Smooth muscle cell (in vitro differentiated cells): ENCODE measurements around the gene PRPF8. TPM values are rescaled to one million over a fixed set of nuclear protein-coding genes. Genes with fewer than 3 reads are reported as not detected.
A peak's percentile ranks its signal among the peaks of the same experiment; 100 is the strongest.

Experiments used
- DNase-seq: peaks from one replicate; lab custom pipeline; 2025; ENCODE audit not compliant: unreplicated experiment; lab: John Stamatoyannopoulos, UW
- H2AFZ ChIP-seq: fragments of 200-600 bp; sonication (generic); 2 replicates; pipeline ENCODE4 v1.6.0; 2016; ENCODE audit warnings: antibody characterized with exemption, low read depth, mild to moderate bottlenecking
- H3F3A ChIP-seq: fragments of 200-600 bp; sonication (generic); 2 replicates; pipeline ENCODE4 v1.6.0; 2017; ENCODE audit warnings: antibody characterized with exemption, low read depth
- H3K27ac ChIP-seq: fragments of 200-600 bp; sonication (generic); 2 replicates; pipeline ENCODE4 v1.5.1; 2016; ENCODE audit warnings: low read depth, mild to moderate bottlenecking
- H3K27me3 ChIP-seq: fragments of 200-600 bp; sonication (generic); 2 replicates; pipeline ENCODE4 v1.6.1; 2016; ENCODE audit warnings: low read depth, mild to moderate bottlenecking
- H3K36me3 ChIP-seq: fragments of 200-600 bp; sonication (generic); 2 replicates; pipeline ENCODE4 v1.5.1; 2016; ENCODE audit warnings: low read depth
- H3K4me1 ChIP-seq: fragments of 200-600 bp; sonication (generic); 2 replicates; pipeline ENCODE4 v1.5.1; 2016; ENCODE audit warnings: low read depth
- H3K4me2 ChIP-seq: fragments of 200-600 bp; sonication (generic); 2 replicates; pipeline ENCODE4 v1.6.0; 2016; ENCODE audit warnings: mild to moderate bottlenecking
- H3K4me3 ChIP-seq: fragments of 200-600 bp; sonication (generic); 2 replicates; pipeline ENCODE4 v1.5.1; 2016; ENCODE audit warnings: mild to moderate bottlenecking
- H3K79me2 ChIP-seq: fragments of 200-600 bp; sonication (generic); 2 replicates; pipeline ENCODE4 v1.6.0; 2016; ENCODE audit warnings: low read depth, mild to moderate bottlenecking
- H3K9ac ChIP-seq: fragments of 200-600 bp; sonication (generic); 2 replicates; pipeline ENCODE4 v1.6.0; 2016; ENCODE audit warnings: low read depth
- H3K9me3 ChIP-seq: fragments of 200-600 bp; sonication (generic); replicated peaks from 2 replicates; pipeline ENCODE4 v1.5.1; 2016; ENCODE audit warnings: low read depth
- H4K20me1 ChIP-seq: fragments of 200-600 bp; sonication (generic); 2 replicates; pipeline ENCODE4 v1.6.0; 2016; ENCODE audit warnings: low read depth
- WGBS: methylation state at CpG from one replicate; pipeline ENCODE4 v1.1.7; 2016; ENCODE audit warnings: low lambda C conversion rate; 5-methylcytosine and 5-hydroxymethylcytosine counted together
- microRNA counts: library from miRNA; unstranded; fragments of <30 nt; microRNA quantifications from one replicate; lab custom pipeline; 2016
- polyA plus RNA-seq: library from polyadenylated mRNA; unstranded; fragments of >200 nt; fragmentation: Nextera tagmentation; extraction: Ambion mirVana; gene quantifications from 2 replicates; pipeline ENCODE4 v1.2.1, GENCODE V29; 2016
- small RNA-seq: library from RNA; depleted of rRNA; stranded (forward); fragments of <200 nt; gene quantifications from one replicate; pipeline ENCODE3, GENCODE V24; 2014
- total RNA-seq: library from RNA; depleted of rRNA; stranded (reverse); fragments of >200 nt; gene quantifications from 2 replicates; pipeline ENCODE4 v1.2.3, GENCODE V29; 2014
- TF ChIP-seq, protein P1 (sequence below): fragments of 200-600 bp; sonication (generic); IDR thresholded peaks from 2 replicates; pipeline ENCODE4 v1.5.1; 2017; ENCODE audit warnings: borderline replicate concordance, mild to moderate bottlenecking, antibody characterized with exemption; ENCODE audit not compliant: insufficient read depth, poor library complexity, severe bottlenecking

PRPF8 gene
- total and polyA plus RNA-seq, 2 experiments from 2014 or later, result 99.7 to 129 TPM

DNA sequence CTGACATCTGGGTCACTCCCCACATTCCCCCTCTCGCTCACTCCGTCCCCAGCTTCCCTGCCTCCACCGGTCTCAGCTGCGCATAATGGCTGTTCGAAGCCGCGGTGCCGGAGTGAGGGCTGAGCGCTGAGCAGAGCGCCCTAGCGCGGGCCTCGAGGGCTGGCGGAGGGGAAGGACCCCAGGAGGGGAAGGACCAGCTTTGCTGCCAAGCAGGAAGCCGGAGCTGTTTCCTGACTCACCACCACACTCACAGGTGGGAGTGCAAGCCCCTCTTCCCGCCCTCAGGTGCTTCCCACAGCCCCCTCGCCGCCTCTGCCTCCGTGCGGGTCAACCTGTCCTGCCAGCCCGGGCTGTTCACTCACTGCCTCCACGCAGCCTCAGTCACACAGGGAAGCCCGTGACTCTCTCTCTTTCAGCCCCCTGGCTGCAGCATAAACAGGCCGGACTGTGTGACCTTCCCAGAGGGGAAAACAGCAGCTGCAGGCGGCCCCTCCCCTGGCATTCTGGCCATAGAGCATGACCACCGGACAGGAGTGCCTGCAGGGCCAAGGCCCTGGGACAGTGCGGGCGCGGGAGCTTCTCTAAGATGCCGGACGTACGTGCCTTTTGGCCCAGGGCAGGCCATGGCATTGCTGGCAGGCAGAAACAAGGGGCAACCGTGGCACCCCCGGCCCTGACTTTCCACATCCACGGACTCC lies 79.7 kb downstream of the PRPF8 start:
- no peak for DNase-seq
- Histone ChIP-seq H3F3A (peaks cover 9% of the 10 kb centered on the region), H3K9ac (no peak overlapping the region), H2AFZ (no peak overlapping the region), H3K27me3 (no peaks in the 10 kb centered on the region), H3K27ac (no peak overlapping the region), H4K20me1 (no peaks in the 10 kb centered on the region), H3K9me3 (no peaks in the 10 kb centered on the region), H3K79me2 (no peaks in the 10 kb centered on the region), H3K4me1 (no peaks in the 10 kb centered on the region), H3K4me2 (no peak overlapping the region), H3K36me3 (no peaks in the 10 kb centered on the region), H3K4me3 (no peak overlapping the region)
- TF ChIP-seq, protein P1, sequence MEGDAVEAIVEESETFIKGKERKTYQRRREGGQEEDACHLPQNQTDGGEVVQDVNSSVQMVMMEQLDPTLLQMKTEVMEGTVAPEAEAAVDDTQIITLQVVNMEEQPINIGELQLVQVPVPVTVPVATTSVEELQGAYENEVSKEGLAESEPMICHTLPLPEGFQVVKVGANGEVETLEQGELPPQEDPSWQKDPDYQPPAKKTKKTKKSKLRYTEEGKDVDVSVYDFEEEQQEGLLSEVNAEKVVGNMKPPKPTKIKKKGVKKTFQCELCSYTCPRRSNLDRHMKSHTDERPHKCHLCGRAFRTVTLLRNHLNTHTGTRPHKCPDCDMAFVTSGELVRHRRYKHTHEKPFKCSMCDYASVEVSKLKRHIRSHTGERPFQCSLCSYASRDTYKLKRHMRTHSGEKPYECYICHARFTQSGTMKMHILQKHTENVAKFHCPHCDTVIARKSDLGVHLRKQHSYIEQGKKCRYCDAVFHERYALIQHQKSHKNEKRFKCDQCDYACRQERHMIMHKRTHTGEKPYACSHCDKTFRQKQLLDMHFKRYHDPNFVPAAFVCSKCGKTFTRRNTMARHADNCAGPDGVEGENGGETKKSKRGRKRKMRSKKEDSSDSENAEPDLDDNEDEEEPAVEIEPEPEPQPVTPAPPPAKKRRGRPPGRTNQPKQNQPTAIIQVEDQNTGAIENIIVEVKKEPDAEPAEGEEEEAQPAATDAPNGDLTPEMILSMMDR, result no peak
- WGBS, result 74% methylated on average over 31 of the region's 35 CpGs

DNA sequence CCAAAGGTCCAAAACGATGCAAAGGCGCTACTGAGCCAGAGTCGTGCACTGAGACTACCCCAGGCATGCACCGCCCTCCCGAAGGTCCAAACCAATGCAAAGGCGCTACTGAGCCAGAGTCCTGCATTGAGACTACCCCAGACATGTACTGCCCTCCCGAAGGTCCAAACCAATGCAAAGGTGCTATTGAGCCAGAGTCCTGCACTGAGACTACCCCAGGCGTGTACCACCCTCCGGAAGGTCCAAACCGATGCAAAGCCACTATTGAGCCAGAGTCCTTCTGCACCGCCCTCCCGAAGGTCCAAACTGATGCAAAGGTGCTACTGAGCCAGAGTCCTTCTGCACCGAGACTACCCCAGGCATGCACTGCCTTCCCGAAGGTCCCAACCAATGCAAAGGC lies 83.1 kb downstream of the PRPF8 start:
- Histone ChIP-seq H3K9ac (no peak overlapping the region), H3K4me2 (no peak overlapping the region), H3K9me3 (no peaks in the 10 kb centered on the region), H3F3A (no peaks in the 10 kb centered on the region), H3K4me3 (no peak overlapping the region), H3K4me1 (no peaks in the 10 kb centered on the region), H4K20me1 (no peaks in the 10 kb centered on the region), H3K27me3 (no peaks in the 10 kb centered on the region), H3K27ac (no peak overlapping the region), H3K79me2 (no peaks in the 10 kb centered on the region), H3K36me3 (no peaks in the 10 kb centered on the region), H2AFZ (no peak overlapping the region)
- TF ChIP-seq, protein P1, result no peak
- DNase-seq, result no peak
- 97% methylated on average over 14 of the region's 14 CpGs for WGBS

MicroRNA genes within 50 kb of the gene (microRNA counts, 767-probe panel; counts per million panel counts)
- microRNA hsa-miR-22-3p (lab: Ali Mortazavi, UCI), result 8,704 counts per million, percentile 64 among the panel's probes with 10 or more counts

Small RNAs within 50 kb of the gene (small RNA-seq; reads per million reads assigned to genes)
- gene RN7SL105P, result not detected

Other genes with a start within 250 kb of the PRPF8 start
- 49.7 and 64.5 TPM in 2 replicates for gene CRK, start 228.6 kb downstream of the PRPF8 start, total RNA-seq
- 56.8 and 69.4 TPM in 2 replicates for gene CRK, start 228.6 kb downstream of the PRPF8 start, polyA plus RNA-seq
- gene MYO1C, start 192.2 kb downstream of the PRPF8 start, total RNA-seq, result 61.8 and 80.4 TPM in 2 replicates
- 81.5 and 99.9 TPM in 2 replicates for gene MYO1C, start 192.2 kb downstream of the PRPF8 start, polyA plus RNA-seq
- gene INPP5K, start 168.3 kb downstream of the PRPF8 start, total RNA-seq, result 12.6 and 32.3 TPM in 2 replicates
- 9.6 and 19.7 TPM in 2 replicates for gene INPP5K, start 168.3 kb downstream of the PRPF8 start, polyA plus RNA-seq
- gene PITPNA, start 122.1 kb downstream of the PRPF8 start, total RNA-seq, result 14.4 and 26.9 TPM in 2 replicates
- gene PITPNA, start 122.1 kb downstream of the PRPF8 start, polyA plus RNA-seq, result 42.7 and 47.2 TPM in 2 replicates
- 3.8 and 4.4 TPM in 2 replicates for gene SLC43A2, start 56.0 kb downstream of the PRPF8 start, total RNA-seq
- 5.3 and 7.1 TPM in 2 replicates for gene SLC43A2, start 56.0 kb downstream of the PRPF8 start, polyA plus RNA-seq
- gene SCARF1, start 39.1 kb downstream of the PRPF8 start, total RNA-seq, result 0.45 and 0.63 TPM in 2 replicates
- gene SCARF1, start 39.1 kb downstream of the PRPF8 start, polyA plus RNA-seq, result 0.11 and 0.65 TPM in 2 replicates
- 5.1 and 8.4 TPM in 2 replicates for gene RILP, start 35.0 kb downstream of the PRPF8 start, total RNA-seq
- gene RILP, start 35.0 kb downstream of the PRPF8 start, polyA plus RNA-seq, result 7.4 and 7.7 TPM in 2 replicates
- 2.5 and 3.4 TPM in 2 replicates for gene TLCD2, start 25.5 kb upstream of the PRPF8 start, total RNA-seq
- 1.9 and 3.6 TPM in 2 replicates for gene TLCD2, start 25.5 kb upstream of the PRPF8 start, polyA plus RNA-seq
- gene WDR81, start 39.8 kb upstream of the PRPF8 start, total RNA-seq, result 5.6 and 5.7 TPM in 2 replicates
- 9.7 TPM in 2 replicates for gene WDR81, start 39.8 kb upstream of the PRPF8 start, polyA plus RNA-seq
- gene SERPINF2, start 58.0 kb upstream of the PRPF8 start, total RNA-seq, result 0.18 and 0.36 TPM in 2 replicates
- gene SERPINF2, start 58.0 kb upstream of the PRPF8 start, polyA plus RNA-seq, result 0.22 and 0.66 TPM in 2 replicates
- gene SERPINF1, start 77.2 kb upstream of the PRPF8 start, total RNA-seq, result 645 and 778 TPM in 2 replicates
- gene SERPINF1, start 77.2 kb upstream of the PRPF8 start, polyA plus RNA-seq, result 370 and 498 TPM in 2 replicates
- gene SMYD4, start 145.0 kb upstream of the PRPF8 start, total RNA-seq, result 9.5 and 10.3 TPM in 2 replicates
- gene SMYD4, start 145.0 kb upstream of the PRPF8 start, polyA plus RNA-seq, result 11.1 and 11.7 TPM in 2 replicates
- gene RPA1, start 145.1 kb upstream of the PRPF8 start, total RNA-seq, result 25.2 and 29.6 TPM in 2 replicates
- gene RPA1, start 145.1 kb upstream of the PRPF8 start, polyA plus RNA-seq, result 37.8 and 46.3 TPM in 2 replicates